IPS-18a (cell line): Measurements from ENCODE around the gene AKR1A1.

ENCODE experiments used
- H3K27ac ChIP-seq: one replicate; pipeline ENCODE4 v1.5.1; 2013; ENCODE audit warnings: low read length
- H3K27me3 ChIP-seq: one replicate; pipeline ENCODE4 v1.6.1; 2013; ENCODE audit warnings: mild to moderate bottlenecking, low read length; ENCODE audit not compliant: control insufficient read depth, insufficient read depth
- H3K36me3 ChIP-seq: one replicate; pipeline ENCODE4 v1.6.1; 2013; ENCODE audit warnings: low read depth, low read length; ENCODE audit not compliant: control insufficient read depth
- H3K4me1 ChIP-seq: one replicate; pipeline ENCODE4 v1.6.1; 2013; ENCODE audit warnings: low read depth, low read length; ENCODE audit not compliant: control insufficient read depth
- H3K4me3 ChIP-seq: one replicate; pipeline ENCODE4 v1.5.1; 2013; ENCODE audit warnings: low read length
- H3K9ac ChIP-seq: one replicate; pipeline ENCODE4 v1.6.1; 2013; ENCODE audit warnings: mild to moderate bottlenecking, low read length, moderate library complexity
- H3K9me3 ChIP-seq: one replicate; pipeline ENCODE4 v1.6.1; 2013; ENCODE audit warnings: low read depth, low read length; ENCODE audit not compliant: control insufficient read depth

The AKR1A1 gene

DNA sequence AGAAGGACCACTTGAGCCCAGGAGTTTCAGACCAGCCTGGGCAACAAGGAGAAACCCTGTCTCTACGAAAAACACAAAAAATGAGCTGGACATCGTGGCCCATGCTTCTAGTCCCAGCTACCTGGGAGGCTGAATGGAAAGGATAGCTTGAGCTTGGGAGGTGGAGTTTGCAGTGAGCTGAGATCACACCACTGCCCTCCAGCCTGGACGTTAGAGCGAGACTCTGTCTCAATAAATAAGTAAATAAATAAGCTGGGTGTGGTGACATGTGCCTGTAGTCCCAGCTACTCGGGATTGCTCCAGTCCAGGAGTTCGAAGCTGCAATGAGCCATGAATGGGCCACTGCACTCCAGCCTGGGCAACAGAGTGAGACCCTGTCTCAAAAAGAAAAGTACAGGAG lies 3.6 kb downstream of the AKR1A1 start:
- H3K27ac ChIP-seq, result no peak overlapping the region
- H3K27me3 ChIP-seq, result no peaks in the 10 kb centered on the region
- peaks cover 36% of the 10 kb centered on the region for H3K36me3 ChIP-seq
- no peak overlapping the region for H3K4me3 ChIP-seq
- H3K4me1 ChIP-seq, result peaks cover 6% of the 10 kb centered on the region
- H3K9me3 ChIP-seq, result no peaks in the 10 kb centered on the region
- no peak overlapping the region for H3K9ac ChIP-seq

DNA sequence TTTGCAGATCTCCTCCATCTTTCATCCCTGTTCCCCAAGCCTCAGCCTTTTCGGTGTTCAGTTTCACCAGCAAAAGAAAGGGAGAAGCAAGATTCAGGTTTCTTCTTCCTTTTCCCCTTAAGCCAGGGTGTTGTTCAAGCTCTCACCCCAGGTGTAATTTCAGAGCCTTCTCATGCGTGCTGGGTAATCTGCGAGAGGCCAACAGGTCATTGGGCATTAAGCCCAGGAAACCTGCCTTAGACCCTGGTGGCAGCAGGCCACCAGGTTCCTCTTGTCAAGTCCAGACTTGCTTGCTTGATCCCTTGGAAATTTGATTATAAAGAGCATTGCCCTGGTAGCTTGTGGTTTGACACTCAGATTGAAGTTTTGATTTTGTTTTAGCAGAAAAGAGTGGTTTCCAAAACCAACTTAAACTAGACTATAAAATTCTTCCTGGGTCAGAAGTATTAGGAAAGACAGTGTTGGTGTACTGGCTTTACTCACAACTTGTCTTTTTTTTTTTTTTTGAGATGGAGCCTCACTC lies 6.9 kb downstream of the AKR1A1 start:
- Histone ChIP-seq H3K9ac (no peak overlapping the region), H3K27ac (no peak overlapping the region), H3K4me1 (peaks cover 2% of the 10 kb centered on the region), H3K27me3 (no peaks in the 10 kb centered on the region), H3K9me3 (no peaks in the 10 kb centered on the region), H3K36me3 (peaks cover 53% of the 10 kb centered on the region), H3K4me3 (no peak overlapping the region)

DNA sequence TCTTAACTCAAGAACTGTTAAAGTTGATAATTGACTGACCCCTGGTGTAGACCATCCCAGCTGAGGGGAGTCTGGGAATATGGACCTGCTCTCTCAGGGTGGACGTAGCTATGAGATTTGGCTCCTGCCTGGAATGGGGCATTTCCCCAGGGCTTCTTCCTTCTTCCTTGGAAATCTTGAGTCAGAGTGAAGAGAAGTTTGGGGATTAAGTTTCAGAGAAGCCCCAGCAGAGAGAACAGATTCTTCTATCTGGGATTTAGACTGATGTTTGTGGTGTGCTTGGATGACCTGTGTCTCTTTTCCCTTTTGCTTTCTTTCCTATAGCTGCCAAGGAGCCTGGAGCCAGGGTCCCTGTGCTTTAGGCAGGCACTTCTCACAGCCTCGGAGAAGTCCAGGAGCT lies 13.2 kb downstream of the AKR1A1 start:
- no peak overlapping the region for H3K9ac ChIP-seq
- H3K36me3 ChIP-seq, result peaks cover 67% of the 10 kb centered on the region
- no peaks in the 10 kb centered on the region for H3K27me3 ChIP-seq
- no peak overlapping the region for H3K4me3 ChIP-seq
- no peaks in the 10 kb centered on the region for H3K4me1 ChIP-seq
- no peaks in the 10 kb centered on the region for H3K9me3 ChIP-seq
- no peak overlapping the region for H3K27ac ChIP-seq

DNA sequence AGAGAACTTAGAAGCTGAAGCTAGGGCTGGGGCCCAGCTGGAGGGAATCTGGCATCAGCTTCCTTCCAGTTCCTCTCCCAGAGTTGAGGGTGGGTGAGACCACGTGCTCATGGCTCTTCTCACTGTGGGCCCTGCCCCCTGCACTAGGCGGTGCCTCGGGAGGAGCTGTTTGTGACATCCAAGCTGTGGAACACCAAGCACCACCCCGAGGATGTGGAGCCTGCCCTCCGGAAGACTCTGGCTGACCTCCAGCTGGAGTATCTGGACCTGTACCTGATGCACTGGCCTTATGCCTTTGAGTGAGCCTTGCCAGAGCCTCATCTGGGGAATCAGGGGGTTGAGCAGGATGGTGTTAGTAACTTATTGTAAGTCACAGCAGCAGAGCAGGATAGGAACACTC lies 16.1 kb downstream of the AKR1A1 start:
- no peaks in the 10 kb centered on the region for H3K27me3 ChIP-seq
- peaks cover 68% of the 10 kb centered on the region for H3K36me3 ChIP-seq
- H3K4me3 ChIP-seq, result no peak overlapping the region
- no peaks in the 10 kb centered on the region for H3K4me1 ChIP-seq
- no peak overlapping the region for H3K27ac ChIP-seq
- H3K9ac ChIP-seq, result no peak overlapping the region
- no peaks in the 10 kb centered on the region for H3K9me3 ChIP-seq

DNA sequence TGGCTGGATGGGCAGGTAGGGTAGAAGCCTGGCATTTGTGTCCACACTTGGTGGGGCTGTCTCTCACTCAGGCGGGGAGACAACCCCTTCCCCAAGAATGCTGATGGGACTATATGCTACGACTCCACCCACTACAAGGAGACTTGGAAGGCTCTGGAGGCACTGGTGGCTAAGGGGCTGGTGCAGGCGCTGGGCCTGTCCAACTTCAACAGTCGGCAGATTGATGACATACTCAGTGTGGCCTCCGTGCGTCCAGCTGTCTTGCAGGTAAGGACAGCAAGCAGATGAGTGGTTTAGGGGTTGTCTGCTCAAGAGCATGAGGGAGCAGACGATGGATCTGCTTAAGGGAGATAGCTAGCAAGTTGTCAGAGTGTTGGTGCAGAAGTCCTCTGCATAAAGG lies 17.3 kb downstream of the AKR1A1 start:
- Histone ChIP-seq H3K9me3 (no peaks in the 10 kb centered on the region), H3K4me1 (peaks cover 4% of the 10 kb centered on the region), H3K9ac (no peak overlapping the region), H3K36me3 (peaks cover 61% of the 10 kb centered on the region), H3K4me3 (no peak overlapping the region), H3K27me3 (no peaks in the 10 kb centered on the region), H3K27ac (no peak overlapping the region)

DNA sequence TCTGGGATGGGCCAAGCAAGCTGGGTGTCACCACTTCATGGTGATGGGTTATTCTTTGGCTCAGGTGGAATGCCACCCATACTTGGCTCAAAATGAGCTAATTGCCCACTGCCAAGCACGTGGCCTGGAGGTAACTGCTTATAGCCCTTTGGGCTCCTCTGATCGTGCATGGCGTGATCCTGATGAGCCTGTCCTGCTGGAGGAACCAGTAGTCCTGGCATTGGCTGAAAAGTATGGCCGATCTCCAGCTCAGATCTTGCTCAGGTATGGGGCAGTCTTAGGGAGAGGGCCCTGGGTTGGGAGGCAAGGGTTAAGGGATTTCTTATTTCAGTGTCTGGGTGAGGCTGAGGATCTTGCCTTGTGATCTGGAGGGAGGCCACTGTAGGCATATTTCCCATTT lies 17.8 kb downstream of the AKR1A1 start:
- Histone ChIP-seq H3K27ac (no peak overlapping the region), H3K4me1 (peaks cover 9% of the 10 kb centered on the region), H3K36me3 (peaks cover 56% of the 10 kb centered on the region), H3K27me3 (no peaks in the 10 kb centered on the region), H3K4me3 (no peak overlapping the region), H3K9me3 (no peaks in the 10 kb centered on the region), H3K9ac (no peak overlapping the region)

DNA sequence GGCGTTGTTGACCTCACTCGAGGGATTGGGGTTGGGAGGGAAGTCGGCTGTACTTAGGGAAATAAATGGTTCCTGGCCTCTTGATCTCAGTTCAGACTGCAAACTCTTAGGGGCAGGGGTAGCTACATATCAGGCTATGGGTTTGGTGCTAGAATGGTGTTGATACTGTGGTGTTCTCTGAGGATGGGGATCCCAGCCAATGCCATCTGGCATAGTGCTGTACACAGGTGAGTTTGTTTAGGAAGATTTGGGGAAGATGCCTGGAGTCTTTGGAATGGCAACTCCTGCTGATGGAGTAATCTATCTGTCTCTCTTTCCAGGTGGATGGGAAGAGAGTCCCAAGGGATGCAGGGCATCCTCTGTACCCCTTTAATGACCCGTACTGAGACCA lies 18.9 kb downstream of the AKR1A1 start:
- Histone ChIP-seq H3K27ac (no peak overlapping the region), H3K4me3 (no peak overlapping the region), H3K4me1 (peaks cover 18% of the 10 kb centered on the region), H3K36me3 (peaks cover 48% of the 10 kb centered on the region), H3K27me3 (no peaks in the 10 kb centered on the region), H3K9ac (no peak overlapping the region), H3K9me3 (no peaks in the 10 kb centered on the region)

DNA sequence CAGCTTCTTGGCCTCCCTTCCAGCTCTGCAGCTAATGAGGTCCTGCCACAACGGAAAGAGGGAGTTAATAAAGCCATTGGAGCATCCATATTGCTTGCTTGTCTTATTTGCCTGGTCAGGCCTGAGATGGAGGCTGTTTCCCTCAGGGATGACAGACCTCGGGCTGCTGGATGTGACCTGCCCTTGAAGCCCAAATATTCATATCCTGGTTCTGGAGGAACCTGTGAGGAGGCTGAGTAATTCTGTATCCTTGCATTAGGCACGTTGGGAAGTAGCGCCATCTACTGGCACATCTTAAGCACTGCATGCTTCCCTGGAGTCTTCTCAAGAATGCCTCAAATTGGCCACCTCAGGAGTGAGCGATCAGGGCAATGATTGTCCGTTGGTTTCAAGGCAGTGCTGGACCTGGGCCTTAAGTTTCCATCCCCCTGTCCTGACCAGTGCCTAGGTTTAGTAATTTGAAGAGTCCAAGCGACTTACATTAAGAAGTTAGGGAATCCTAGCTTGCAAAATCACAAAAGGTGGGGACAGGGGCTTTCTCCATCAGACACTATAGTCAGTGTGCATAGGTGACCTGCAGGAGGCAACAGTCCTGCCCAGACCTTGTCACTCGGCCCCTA lies 19.4 kb downstream of the AKR1A1 start:
- Histone ChIP-seq H3K27me3 (no peaks in the 10 kb centered on the region), H3K27ac (no peak overlapping the region), H3K4me3 (no peak overlapping the region), H3K36me3 (peaks cover 48% of the 10 kb centered on the region), H3K9ac (no peak overlapping the region), H3K9me3 (no peaks in the 10 kb centered on the region), H3K4me1 (peaks cover 18% of the 10 kb centered on the region)

DNA sequence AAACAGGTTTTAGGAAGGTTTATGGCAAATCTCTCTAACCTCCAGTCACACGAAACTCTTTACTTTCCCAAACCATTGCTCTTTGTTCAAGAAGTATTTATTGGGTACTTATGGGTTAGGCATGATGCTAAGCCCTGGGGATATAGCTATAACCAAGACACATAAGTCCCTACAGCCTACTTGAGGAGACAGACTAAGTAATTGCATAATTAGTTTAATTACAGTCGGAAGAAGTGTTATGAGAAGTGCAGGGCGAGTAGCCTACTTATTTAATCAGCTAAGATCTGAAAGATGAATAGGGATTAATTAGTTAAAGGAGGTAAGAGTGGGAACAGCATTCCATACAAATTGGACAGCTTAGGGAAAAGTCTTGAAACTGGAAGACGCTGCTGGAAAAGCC lies 20.0 kb downstream of the AKR1A1 start:
- Histone ChIP-seq H3K36me3 (peaks cover 48% of the 10 kb centered on the region), H3K27me3 (no peaks in the 10 kb centered on the region), H3K9ac (no peak overlapping the region), H3K4me3 (no peak overlapping the region), H3K4me1 (peaks cover 18% of the 10 kb centered on the region), H3K9me3 (no peaks in the 10 kb centered on the region), H3K27ac (no peak overlapping the region)

DNA sequence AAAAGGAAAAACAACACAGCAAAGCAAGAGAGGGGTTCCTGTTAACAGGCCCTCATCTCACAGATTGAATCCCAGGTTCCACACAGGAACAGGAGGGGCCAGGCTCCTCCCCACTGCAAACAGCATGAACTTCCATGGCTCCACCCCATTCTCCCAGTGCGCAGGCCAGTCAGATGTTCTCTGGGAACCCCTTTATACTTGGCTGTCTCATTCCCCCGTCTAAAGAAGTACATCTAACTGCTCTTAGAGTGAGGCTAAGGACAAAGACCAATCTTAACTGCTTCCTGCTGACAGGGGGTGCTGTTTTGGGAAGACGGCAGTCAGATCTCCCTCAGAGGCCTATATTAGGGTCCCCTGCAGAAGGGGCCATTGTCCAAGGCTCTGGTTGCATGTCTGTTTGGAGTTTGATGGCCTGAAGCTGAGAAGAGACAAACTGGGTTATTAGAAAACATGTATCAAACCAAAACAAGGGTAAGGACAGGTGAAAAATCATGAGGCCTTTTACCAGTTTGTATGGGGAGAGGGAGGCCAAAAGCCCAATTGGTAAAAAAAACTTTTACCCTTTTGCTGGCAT lies 22.7 kb downstream of the AKR1A1 start:
- H3K36me3 ChIP-seq, result peaks cover 24% of the 10 kb centered on the region
- no peaks in the 10 kb centered on the region for H3K27me3 ChIP-seq
- peak overlapping the region; percentile 77 for H3K27ac ChIP-seq
- no peaks in the 10 kb centered on the region for H3K9me3 ChIP-seq
- peak overlapping the region; percentile 21 for H3K9ac ChIP-seq
- H3K4me3 ChIP-seq, result no peak overlapping the region
- H3K4me1 ChIP-seq, result peaks cover 18% of the 10 kb centered on the region

DNA sequence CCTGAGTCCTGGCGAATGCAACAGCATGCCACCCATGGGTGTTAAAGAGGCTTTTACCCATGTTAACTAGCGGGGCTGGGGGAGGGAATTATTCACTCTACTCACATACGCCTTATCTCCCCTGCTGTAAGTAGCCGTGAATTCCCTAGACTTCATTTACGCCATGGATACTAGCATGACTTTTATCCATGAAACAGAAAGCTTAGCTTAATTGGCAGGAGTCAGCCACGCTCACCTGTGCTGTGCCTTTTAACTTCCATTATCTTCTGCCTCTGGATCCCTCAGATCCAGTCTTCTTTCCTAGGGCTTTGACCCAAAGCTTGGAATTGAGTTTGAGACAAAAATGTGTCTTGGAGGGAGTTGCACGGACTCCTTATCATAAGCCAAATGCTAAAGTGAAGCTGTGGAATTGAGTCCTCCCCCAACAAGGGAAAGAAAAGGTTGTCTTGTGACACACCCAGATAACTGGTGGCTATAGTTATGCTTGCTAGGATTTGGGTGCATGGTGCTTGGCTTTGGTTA lies 23.5 kb downstream of the AKR1A1 start:
- Histone ChIP-seq H3K36me3 (peaks cover 15% of the 10 kb centered on the region), H3K9ac (no peak overlapping the region), H3K27me3 (no peaks in the 10 kb centered on the region), H3K27ac (no peak overlapping the region), H3K4me3 (no peak overlapping the region), H3K9me3 (no peaks in the 10 kb centered on the region), H3K4me1 (peaks cover 18% of the 10 kb centered on the region)

DNA sequence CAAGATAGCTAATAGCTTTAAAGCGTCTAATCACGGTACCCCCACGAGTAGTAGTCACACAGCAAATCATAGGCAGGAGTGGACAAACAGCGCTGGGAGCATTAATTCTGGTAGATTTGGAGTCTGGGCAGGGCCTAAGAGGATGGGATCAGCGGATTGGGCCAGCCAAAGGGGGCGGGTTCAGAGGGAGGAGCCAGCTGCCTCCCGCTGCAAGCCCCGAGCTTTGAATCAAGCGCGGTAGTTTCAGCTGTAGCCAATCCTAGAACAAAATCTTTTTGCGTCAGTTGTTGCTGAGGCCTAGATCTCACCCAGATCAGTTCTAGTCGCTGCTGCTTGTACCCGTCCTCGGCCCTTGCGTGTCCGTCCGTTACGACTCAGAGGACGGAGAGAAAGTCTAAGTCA lies 32.6 kb downstream of the AKR1A1 start:
- H3K4me1 ChIP-seq, result no peaks in the 10 kb centered on the region
- H3K27me3 ChIP-seq, result no peaks in the 10 kb centered on the region
- peak overlapping the region; percentile 98 for H3K9ac ChIP-seq
- peak overlapping the region; percentile 97 for H3K4me3 ChIP-seq
- H3K27ac ChIP-seq, result peak overlapping the region; percentile 98
- H3K9me3 ChIP-seq, result no peaks in the 10 kb centered on the region
- H3K36me3 ChIP-seq, result peaks cover 8% of the 10 kb centered on the region
